Colonic mucosa (tissue), 4 donors: Measurements from ENCODE around the gene SF3B5. TPM values are rescaled to one million over a fixed set of nuclear protein-coding genes. Genes with fewer than 3 reads are reported as not detected.

ENCODE experiments used
- DNase-seq: peaks from one replicate; pipeline ENCODE4 v3.0.0-alpha.2; 2020
- H3K27ac ChIP-seq: fragments of 200-600 bp; one replicate; pipeline ENCODE4 v1.8.0; 2021
- H3K27me3 ChIP-seq: fragments of 200-600 bp; one replicate; pipeline ENCODE4 v1.8.0; 2021
- H3K36me3 ChIP-seq: fragments of 200-600 bp; one replicate; pipeline ENCODE4 v1.8.0; 2021
- H3K4me1 ChIP-seq: fragments of 200-600 bp; one replicate; pipeline ENCODE4 v1.8.0; 2021; ENCODE audit warnings: mild to moderate bottlenecking
- H3K4me3 ChIP-seq: fragments of 200-600 bp; one replicate; pipeline ENCODE4 v1.8.0; 2021
- H3K9ac ChIP-seq, 2 donors: one replicate each; pipeline ENCODE4 v1.7.0; 2013; ENCODE audit warnings: control low read depth in 2 of 2, low read depth in 2 of 2, low read length in 2 of 2
- H3K9me3 ChIP-seq: fragments of 200-600 bp; one replicate; pipeline ENCODE4 v1.8.0; 2021
- CTCF ChIP-seq: fragments of 200-600 bp; IDR thresholded peaks from one replicate; pipeline ENCODE4 v1.8.0; 2022; ENCODE audit warnings: antibody characterized with exemption, mild to moderate bottlenecking
- intact Hi-C: fragments of 100-400 bp; cut with DNase I; formaldehyde crosslinking; loops from one replicate; pipeline ENCODE4 v1.14.1; 2022
- total RNA-seq, 2 donors: library from RNA; stranded (reverse); fragmentation: NEBNext Ultra II Directional in 1 of 2; extraction: Animal tissue kit (Norgen Biotek cat#: 25700) in 1 of 2; gene quantifications; one replicate each; pipeline ENCODE4 v1.2.1, GENCODE V29; 2021
- donor health status: healthy.
- donor health status: DM: no; HTN: no; CAD: no.
- donor health status: DM: no; HTN: no; CAD: no.

Gene SF3B5
- total RNA-seq, 2 donors from 2014 or later: 149 to 285 TPM

GRCh38 chr6:144059139-144059538, 36.2 kb downstream of the SF3B5 start:
- TF ChIP-seq CTCF: no peak

GRCh38 chr6:144055121-144055931, 40.0 kb downstream of the SF3B5 start:
- H3K4me3 ChIP-seq: no peak overlapping the region
- no peak for TF ChIP-seq CTCF

More at GRCh38 chr6:144059139-144059538, 36.2 kb downstream of the SF3B5 start:
- Histone ChIP-seq H3K9me3 (no peaks in the 10 kb centered on the region), H3K4me1 (no peaks in the 10 kb centered on the region), H3K27me3 (no peaks in the 10 kb centered on the region), H3K4me3 (no peak overlapping the region), H3K27ac (no peak overlapping the region), H3K9ac (no peak overlapping the region), H3K36me3 (no peaks in the 10 kb centered on the region)
- DNase-seq: no peak
- intact Hi-C loops: no loop called here

GRCh38 chr6:144053601-144054000, 41.8 kb downstream of the SF3B5 start:
- intact Hi-C loops: no loop called here
- TF ChIP-seq CTCF: no peak
- Histone ChIP-seq H3K9me3 (no peaks in the 10 kb centered on the region), H3K4me1 (no peaks in the 10 kb centered on the region), H3K36me3 (no peaks in the 10 kb centered on the region), H3K27me3 (no peaks in the 10 kb centered on the region), H3K4me3 (no peak overlapping the region), H3K9ac (no peak overlapping the region), H3K27ac (no peak overlapping the region)
- no peak for DNase-seq

More at GRCh38 chr6:144055121-144055931, 40.0 kb downstream of the SF3B5 start:
- intact Hi-C loops: no loop called here
- Histone ChIP-seq H3K9me3 (no peaks in the 10 kb centered on the region), H3K27ac (peak overlapping the region; percentile 61), H3K9ac (peak overlapping the region in 1 of 2 donors; percentile 43), H3K27me3 (no peaks in the 10 kb centered on the region), H3K4me1 (no peaks in the 10 kb centered on the region), H3K36me3 (no peaks in the 10 kb centered on the region)
- no peak for DNase-seq

GRCh38 chr6:144052488-144052887, 42.9 kb downstream of the SF3B5 start:
- no peak for DNase-seq
- no peak overlapping the region for H3K9ac ChIP-seq
- H3K4me3 ChIP-seq: no peak overlapping the region
- H3K27ac ChIP-seq: no peak overlapping the region
- H3K4me1 ChIP-seq: no peaks in the 10 kb centered on the region
- intact Hi-C loops: no loop called here
- no peaks in the 10 kb centered on the region for H3K9me3 ChIP-seq
- H3K36me3 ChIP-seq: no peaks in the 10 kb centered on the region
- TF ChIP-seq CTCF: no peak
- no peaks in the 10 kb centered on the region for H3K27me3 ChIP-seq

- H3K9ac ChIP-seq: no peak overlapping the region
Observed at GRCh38 chr6:144049386-144049785, 46.0 kb downstream of the SF3B5 start.

More at GRCh38 chr6:144049386-144049785, 46.0 kb downstream of the SF3B5 start:
- Histone ChIP-seq H3K36me3 (no peaks in the 10 kb centered on the region), H3K4me1 (no peaks in the 10 kb centered on the region), H3K4me3 (no peak overlapping the region), H3K27ac (no peak overlapping the region), H3K9me3 (no peaks in the 10 kb centered on the region), H3K27me3 (no peaks in the 10 kb centered on the region)
- intact Hi-C loops: no loop called here
- no peak for TF ChIP-seq CTCF
- no peak for DNase-seq
